ENCODE results near the gene MMP28. TPM values are rescaled to one million over a fixed set of nuclear protein-coding genes. Genes with fewer than 3 reads are reported as not detected.

Gene MMP28
- total and polyA plus RNA-seq, 10 of the 15 experiments (the other 5 are each of a cell fraction or from before 2014, with no cell fraction given), result not detected

DNA sequence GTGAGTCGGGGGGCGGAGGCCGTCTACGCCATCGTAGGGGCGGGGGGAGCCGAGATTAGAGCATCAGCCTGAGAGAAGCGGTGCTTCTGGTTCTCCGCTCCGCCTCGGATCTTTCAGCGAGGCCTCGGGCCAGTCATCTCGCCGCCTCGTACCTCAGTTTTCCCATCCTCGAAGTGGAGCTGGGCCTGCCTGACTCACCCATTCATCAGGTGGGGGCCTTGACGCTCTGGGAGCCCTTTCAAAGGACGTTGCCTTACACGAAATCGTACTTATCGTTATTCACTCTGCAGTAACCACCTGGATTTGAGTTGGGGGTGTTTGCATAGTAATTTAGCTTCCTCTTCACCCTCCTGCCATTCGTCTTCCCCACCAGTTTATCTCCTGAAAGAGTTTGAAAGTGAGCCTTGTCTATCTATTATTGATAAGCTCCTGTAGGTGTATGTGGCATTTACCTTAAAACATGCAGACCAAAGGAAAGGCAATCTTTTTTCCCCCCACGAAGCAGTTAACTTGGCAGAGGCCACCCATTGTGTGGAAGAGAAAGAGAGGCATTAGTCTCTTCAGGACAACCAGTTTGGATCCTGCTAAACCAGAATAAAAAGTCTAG is 14.5 kb upstream of the MMP28 start:
- under 1% methylated on average over 20 of the region's 24 CpGs for WGBS (ENCODE audit: insufficient coverage, insufficient replicate concordance, low lambda C conversion rate, missing lambda C conversion rate)
- intact Hi-C loops (cut with micrococcal nuclease; ENCODE audit: unreplicated experiment), result loop anchor here (2.0 kb wide), 1 partner anchor 43 kb away; no protein-coding TSS in a partner anchor
- no TSS peak for BruUV-seq (replicated peaks)
- in situ Hi-C loops (cut with MboI), result loop anchor here (5.0 kb wide), 1 partner anchor 43 kb away; no protein-coding TSS in a partner anchor
- no peaks in the 10 kb centered on the region for H3K9me3 ChIP-seq (replicated peaks; ENCODE audit: control insufficient read depth, insufficient read depth, low read length)
- ChIA-PET POLR2A (interaction anchor here (0.9 to 3.2 kb wide), 6 partner anchors 19 to 734 kb away, joined by 3 to 24 read pairs (median 4); partner anchors contain the start of gene GGNBP2), RAD21 (ENCODE audit: unreplicated experiment) (interaction anchor here (0.6 to 3.2 kb wide), 4 partner anchors 46 to 231 kb away, joined by 3 to 50 read pairs (median 6); partner anchors contain the start of gene PEX12), SMC1A (ENCODE audit: uncharacterized antibody, unreplicated experiment) (interaction anchor here (2.2 to 3.5 kb wide), 2 partner anchors 10 to 46 kb away, joined by 11 to 33 read pairs; no protein-coding TSS in a partner anchor), CTCF (interaction anchor here (0.6 to 11.6 kb wide), 10 partner anchors 10 to 676 kb away, joined by 3 to 220 read pairs (median 4); partner anchors contain the start of gene C17orf50)
- peak overlapping the region; percentile 75; the same call in 1 of the 2 replicates for H2AFZ ChIP-seq (ENCODE audit: control insufficient read depth, low read depth, low read length)
- peak overlapping the region; percentile 94 for H3K27ac ChIP-seq (ENCODE audit: control insufficient read depth, insufficient read depth)
- no peak for FAIRE-seq
- no peaks in the 10 kb centered on the region for H3K27me3 ChIP-seq (replicated peaks in 1 of 2; ENCODE audit: control insufficient read depth in 2 of 2, insufficient read depth in 2 of 2, low read length in 1 of 2)
- peaks cover 2% of the 10 kb centered on the region; the same call in 1 of the 2 replicates for H4K20me1 ChIP-seq (ENCODE audit: control insufficient read depth, insufficient read depth)
- no peak for TF ChIP-seq NR2C2 (IDR thresholded peaks at IDR 0.05; ENCODE audit: borderline replicate concordance, control insufficient read depth, insufficient read length, low read depth)
- TF ChIP-seq EED (IDR thresholded peaks at IDR 0.05; ENCODE audit: low read depth), result no peak
- TF ChIP-seq POLR2AphosphoS5 (IDR thresholded peaks at IDR 0.05; ENCODE audit: low read length), result 0 out of 2 replicates have a peak, but pooled peaks have one; percentile 4
- no peak for TF ChIP-seq SRF (IDR thresholded peaks at IDR 0.05; ENCODE audit: low read depth in 2 of 2, low read length in 2 of 2)
- 0 out of 2 replicates have a peak, but pooled peaks have one; percentile 23 for TF ChIP-seq WRNIP1 (IDR thresholded peaks at IDR 0.05; ENCODE audit: borderline replicate concordance, low read depth, low read length)
- H3K4me3 ChIP-seq, result peak overlapping the region; percentile 80
- peak overlapping the region; percentile 92 for H3K4me2 ChIP-seq (ENCODE audit: control insufficient read depth, insufficient read depth)
- H3K79me2 ChIP-seq (ENCODE audit: control insufficient read depth, insufficient read depth, low read length), result peaks cover 56% of the 10 kb centered on the region
- no peak for DNase-seq (ENCODE audit: low read depth, low spot score)
- peaks cover 0 to 2% of the 10 kb centered on the region in 2 experiments; a peak in 1 of 4 replicates for H3K36me3 ChIP-seq (ENCODE audit: control insufficient read depth in 2 of 2, insufficient read depth in 2 of 2, low read length in 1 of 2)
- H3K4me1 ChIP-seq (ENCODE audit: control insufficient read depth, insufficient read depth, low read length), result peaks cover 4% of the 10 kb centered on the region
- peak; percentile 18 for ATAC-seq
- peak overlapping the region; percentile 84 for H3K9ac ChIP-seq (ENCODE audit: control insufficient read depth, insufficient read depth, low read length)
